Medulla oblongata (tissue), 1 donor: ENCODE data around the gene AMOTL1.

Experiments
- DNase-seq: peaks from one replicate; pipeline ENCODE4 v3.0.0-alpha.2; 2015; ENCODE audit errors: extremely low spot score

The AMOTL1 gene

DNA sequence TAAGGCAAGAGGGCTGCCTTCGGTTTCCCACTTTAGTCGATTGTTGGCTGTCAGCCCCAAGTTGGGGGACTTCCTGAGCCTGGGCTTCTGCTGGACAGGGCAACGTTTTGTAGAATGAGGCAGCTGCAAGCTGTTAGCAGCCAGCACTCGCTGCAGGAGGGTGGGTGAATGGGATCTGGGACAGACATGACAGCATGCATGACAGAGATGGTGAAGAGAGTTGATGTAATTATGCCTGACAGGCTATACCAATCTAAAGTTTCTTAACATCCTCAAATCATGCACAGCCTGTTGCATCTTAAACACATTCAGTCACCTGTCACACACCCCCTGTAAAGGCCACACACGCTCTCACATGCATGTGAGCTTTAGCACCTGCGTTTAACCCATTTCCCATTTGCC, 156.0 kb downstream of the AMOTL1 start:
- no peak for DNase-seq

DNA sequence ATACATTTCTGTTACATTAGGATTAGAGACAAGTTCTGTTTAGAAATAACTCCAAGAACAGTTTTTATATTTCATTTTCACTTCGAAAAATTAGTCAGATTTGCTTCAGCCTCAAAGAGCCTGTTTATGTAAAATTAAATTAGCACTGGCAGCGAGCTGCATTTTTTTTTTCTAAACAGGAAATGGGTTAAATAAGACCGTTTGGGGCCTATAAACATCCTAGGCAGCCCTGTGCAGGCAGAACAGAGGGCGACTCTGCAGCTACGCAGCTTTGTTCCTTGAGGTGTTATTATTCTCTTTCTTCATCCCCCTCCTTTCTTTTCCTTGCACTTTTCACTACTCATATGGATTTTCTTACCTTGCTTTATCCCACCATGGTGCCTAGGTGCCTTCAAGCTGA, 156.5 kb downstream of the AMOTL1 start:
- no peak for DNase-seq

DNA sequence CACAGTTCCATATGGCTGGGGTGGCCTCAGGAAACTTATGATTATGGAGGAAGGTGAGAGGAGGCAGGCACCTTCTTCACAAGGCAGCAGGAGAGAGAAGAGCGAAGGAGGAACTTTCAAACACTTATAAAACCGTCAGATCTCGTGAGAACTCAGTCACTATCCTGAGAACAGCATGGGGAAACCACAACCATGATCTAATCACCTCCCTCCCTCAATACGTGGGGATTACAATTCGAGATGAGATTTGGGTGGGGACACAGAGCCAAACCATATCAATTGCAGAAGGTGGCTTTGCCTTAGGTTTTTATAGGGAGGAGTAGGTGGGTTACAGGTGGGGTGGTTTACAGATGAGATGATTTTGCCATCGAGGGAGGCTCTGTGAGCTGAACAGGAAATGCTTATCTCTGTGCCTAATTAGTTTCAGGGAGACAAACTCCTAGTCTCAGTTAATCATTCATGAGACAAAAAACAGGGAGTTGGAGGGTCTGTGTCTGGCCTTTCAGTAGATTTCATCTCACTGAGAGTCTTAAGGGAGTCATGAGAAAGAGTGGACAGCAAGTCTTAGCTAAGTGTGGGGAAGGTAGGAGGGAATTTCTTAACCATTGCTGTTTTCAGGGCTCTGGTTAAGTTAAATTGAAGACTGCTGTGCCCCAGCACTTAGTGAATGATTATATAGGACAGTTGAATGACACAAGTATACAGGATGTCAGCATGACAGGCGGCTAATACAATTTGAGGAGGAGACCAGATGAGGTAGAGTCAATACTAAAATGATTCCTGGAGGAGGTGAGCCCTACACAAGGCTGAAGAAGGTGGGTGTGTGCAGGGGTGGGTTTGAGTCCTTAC, 157.5 kb downstream of the AMOTL1 start:
- DNase-seq = no peak

DNA sequence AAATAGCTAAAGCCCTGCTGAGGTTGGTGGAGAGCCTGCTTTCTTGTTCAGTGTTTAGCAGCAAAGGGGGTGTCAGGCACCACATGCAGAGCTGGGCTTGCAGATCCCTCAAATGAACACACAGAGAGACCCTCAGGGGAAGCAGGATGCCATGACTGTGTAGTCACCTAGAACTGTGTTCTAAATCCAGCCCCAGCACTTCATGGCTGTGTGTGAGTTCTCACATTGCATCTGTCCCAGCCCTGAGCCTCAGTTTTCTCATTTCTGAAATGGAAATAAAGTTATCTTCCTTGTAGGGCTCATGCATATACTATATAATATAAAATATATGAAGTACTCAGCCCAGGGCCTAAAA, 158.1 kb downstream of the AMOTL1 start:
- no peak for DNase-seq
